Peyer's patch (tissue), 4 donors: ENCODE data around the gene CDC42BPG.

Source experiments
- POLR2A ChIP-seq, 2 donors: fragments of 450-650 bp; IDR thresholded peaks; one replicate each; pipeline ENCODE4 v1.5.1; 2017; ENCODE audit warnings: antibody characterized with exemption in 2 of 2, mild to moderate bottlenecking in 2 of 2, moderate library complexity in 2 of 2
- TF ChIP-seq, protein P1 (sequence below), 6 experiments: fragments of 450-650 bp in 4 of 6; fragments of 200-600 bp in 2 of 6; sonication (generic) in 1 of 6; IDR thresholded peaks; one replicate each; pipeline ENCODE4 v1.5.1; 2017 to 2019; ENCODE audit warnings: antibody characterized with exemption in 6 of 6, mild to moderate bottlenecking in 3 of 6, moderate library complexity in 1 of 6

DNA sequence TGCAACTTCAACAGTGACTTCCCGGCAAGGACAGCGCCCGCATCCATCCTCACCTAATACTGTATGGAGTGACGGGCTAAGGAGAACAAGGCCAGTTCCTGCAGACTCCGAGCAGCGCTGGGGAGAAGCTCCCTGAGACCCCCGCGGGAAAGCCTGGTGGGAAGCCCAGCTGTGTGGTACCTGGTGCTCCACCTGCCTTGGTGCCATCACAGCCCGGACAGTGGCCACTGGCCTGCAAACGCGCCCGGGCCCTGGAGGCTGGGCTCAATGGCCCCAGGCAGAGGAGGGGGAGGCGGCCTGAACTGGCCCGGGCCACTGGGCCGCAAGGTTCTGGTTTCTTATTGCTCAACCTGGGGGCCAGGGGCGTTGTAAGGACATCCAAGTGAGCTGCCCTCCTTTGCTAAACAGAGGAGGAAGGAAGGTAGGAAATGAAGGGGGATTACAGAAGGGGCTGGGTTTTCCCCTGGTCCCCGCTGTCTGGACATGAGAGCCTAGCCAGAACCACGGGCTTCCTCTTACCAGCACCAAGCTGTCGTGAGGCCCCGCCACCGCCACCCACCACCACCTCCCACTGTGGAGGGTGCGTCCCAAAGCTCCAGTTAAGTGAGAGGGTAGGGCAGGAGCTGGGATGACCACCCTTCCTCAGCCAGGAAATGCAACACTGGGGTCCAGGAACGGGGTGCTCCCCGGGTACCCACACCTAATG, 8.5 kb upstream of the CDC42BPG start:
- TF ChIP-seq, protein P1, sequence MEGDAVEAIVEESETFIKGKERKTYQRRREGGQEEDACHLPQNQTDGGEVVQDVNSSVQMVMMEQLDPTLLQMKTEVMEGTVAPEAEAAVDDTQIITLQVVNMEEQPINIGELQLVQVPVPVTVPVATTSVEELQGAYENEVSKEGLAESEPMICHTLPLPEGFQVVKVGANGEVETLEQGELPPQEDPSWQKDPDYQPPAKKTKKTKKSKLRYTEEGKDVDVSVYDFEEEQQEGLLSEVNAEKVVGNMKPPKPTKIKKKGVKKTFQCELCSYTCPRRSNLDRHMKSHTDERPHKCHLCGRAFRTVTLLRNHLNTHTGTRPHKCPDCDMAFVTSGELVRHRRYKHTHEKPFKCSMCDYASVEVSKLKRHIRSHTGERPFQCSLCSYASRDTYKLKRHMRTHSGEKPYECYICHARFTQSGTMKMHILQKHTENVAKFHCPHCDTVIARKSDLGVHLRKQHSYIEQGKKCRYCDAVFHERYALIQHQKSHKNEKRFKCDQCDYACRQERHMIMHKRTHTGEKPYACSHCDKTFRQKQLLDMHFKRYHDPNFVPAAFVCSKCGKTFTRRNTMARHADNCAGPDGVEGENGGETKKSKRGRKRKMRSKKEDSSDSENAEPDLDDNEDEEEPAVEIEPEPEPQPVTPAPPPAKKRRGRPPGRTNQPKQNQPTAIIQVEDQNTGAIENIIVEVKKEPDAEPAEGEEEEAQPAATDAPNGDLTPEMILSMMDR (IDR thresholded peaks at IDR 0.05): no peak
- no peak for TF ChIP-seq POLR2A (IDR thresholded peaks at IDR 0.05)
